ENCODE results near the gene PTGES3.

PTGES3 gene

DNA sequence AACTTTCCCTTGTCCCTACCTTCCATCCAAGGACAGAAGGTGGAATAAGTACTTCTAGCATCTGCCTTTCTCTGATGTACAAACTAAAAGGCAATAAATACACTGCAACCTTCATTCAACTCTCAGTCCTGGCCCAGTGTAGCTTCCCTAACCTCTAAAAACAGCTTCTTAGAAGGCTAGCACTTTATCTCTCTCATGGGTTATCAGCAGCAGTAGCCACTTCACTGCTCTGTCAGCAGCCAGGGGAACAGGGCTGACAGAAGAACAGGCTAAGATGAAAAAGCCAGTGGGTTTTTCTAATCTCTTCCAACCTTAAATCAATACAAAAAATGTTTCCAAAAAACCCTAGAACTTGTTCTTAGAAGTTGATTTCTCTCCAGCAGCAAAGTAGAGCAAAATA is 71.2 kb downstream of the PTGES3 start:
- DNase-seq = no peak

DNA sequence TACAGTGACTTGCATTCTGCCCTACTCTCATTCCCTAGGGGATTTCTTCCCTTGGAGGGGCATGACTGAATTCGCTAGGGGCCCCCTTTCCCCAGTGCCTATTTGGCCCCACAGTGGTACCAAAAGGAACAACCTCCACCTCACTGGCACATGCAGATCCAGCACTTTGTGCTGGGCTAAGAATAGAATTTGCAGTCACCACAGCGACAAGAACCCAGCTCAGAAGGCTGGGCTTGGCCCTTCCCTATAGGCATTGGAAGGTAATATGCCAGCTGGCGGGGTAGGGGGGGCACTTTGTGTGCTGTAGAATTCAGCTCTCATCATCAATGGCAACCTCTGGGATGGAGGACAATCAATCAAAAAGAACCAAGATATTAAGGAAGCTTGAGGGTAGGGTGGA is 71.8 kb downstream of the PTGES3 start:
- no peak for DNase-seq

- DNase-seq = no peak
Observed at GRCh38 chr12:56614627-56615026, 73.5 kb downstream of the PTGES3 start.
